Measurements from ENCODE around the gene BICRA.

The BICRA gene

GRCh38 chr19:47601180-47601904 lies 7.6 kb upstream of the BICRA start:
- DNase-seq (ENCODE audit: low read depth in 2 of 2): no peak

- no peak for DNase-seq (ENCODE audit: low read depth in 2 of 2)
These were observed 5.0 kb upstream of the BICRA start for GRCh38 chr19:47603706-47604565.

- no peak for DNase-seq (ENCODE audit: low read depth in 2 of 2)
These were observed 1.3 kb upstream of the BICRA start for GRCh38 chr19:47607564-47608073.

GRCh38 chr19:47608074-47608918 lies 638 bp upstream of the BICRA start:
- peak; percentile 95 to 97 for DNase-seq (ENCODE audit: low read depth in 2 of 2)

GRCh38 chr19:47609906-47610894 lies 1.3 kb downstream of the BICRA start:
- DNase-seq (ENCODE audit: low read depth in 2 of 2): peak in 1 of 2 donors; percentile 17

GRCh38 chr19:47610902-47611301 lies 2.0 kb downstream of the BICRA start:
- DNase-seq (ENCODE audit: low read depth in 2 of 2): no peak

GRCh38 chr19:47613165-47614020 lies 4.5 kb downstream of the BICRA start:
- no peak for DNase-seq (ENCODE audit: low read depth in 2 of 2)

- DNase-seq (ENCODE audit: low read depth in 2 of 2): no peak
These were observed 5.0 kb downstream of the BICRA start for GRCh38 chr19:47614021-47614295.

GRCh38 chr19:47614559-47614958 lies 5.6 kb downstream of the BICRA start:
- DNase-seq (ENCODE audit: low read depth in 2 of 2): no peak

GRCh38 chr19:47615230-47615629 lies 6.3 kb downstream of the BICRA start:
- DNase-seq (ENCODE audit: low read depth in 2 of 2): no peak

GRCh38 chr19:47615714-47616113 lies 6.8 kb downstream of the BICRA start:
- DNase-seq (ENCODE audit: low read depth in 2 of 2): no peak

- DNase-seq (ENCODE audit: low read depth in 2 of 2): no peak
These were observed 9.8 kb downstream of the BICRA start for GRCh38 chr19:47618771-47619170.

- no peak for DNase-seq (ENCODE audit: low read depth in 2 of 2)
These were observed 10.8 kb downstream of the BICRA start for GRCh38 chr19:47619763-47620162.

GRCh38 chr19:47623151-47623920 lies 14.4 kb downstream of the BICRA start:
- DNase-seq (ENCODE audit: low read depth in 2 of 2): no peak

- DNase-seq (ENCODE audit: low read depth in 2 of 2): no peak
These were observed 15.0 kb downstream of the BICRA start for GRCh38 chr19:47623921-47624391.

GRCh38 chr19:47625650-47626049 lies 16.7 kb downstream of the BICRA start:
- DNase-seq (ENCODE audit: low read depth in 2 of 2): no peak

GRCh38 chr19:47626238-47626637 lies 17.3 kb downstream of the BICRA start:
- DNase-seq (ENCODE audit: low read depth in 2 of 2): no peak

GRCh38 chr19:47628078-47628771 lies 19.3 kb downstream of the BICRA start:
- no peak for DNase-seq (ENCODE audit: low read depth in 2 of 2)
